ENCODE data around the gene ADGRA1.
"Not testable (repeated sequence)": the region's sequence is repeated elsewhere in the genome, so short reads cannot be mapped to it uniquely, and the experiment has no call there.

The ADGRA1 gene

GRCh38 chr10:133087679-133088178, at the start of gene ADGRA1:
Gene ADGRA1, plus strand, starts transcription at chr10:133087924. Its CDS starts 986 bp downstream, at chr10:133088910.
- no peak for DNase-seq (ENCODE audit: low spot score)

- DNase-seq (ENCODE audit: low spot score) = no peak
Measured at GRCh38 chr10:133038036-133038823, 49.5 kb upstream of the ADGRA1 start.

DNA sequence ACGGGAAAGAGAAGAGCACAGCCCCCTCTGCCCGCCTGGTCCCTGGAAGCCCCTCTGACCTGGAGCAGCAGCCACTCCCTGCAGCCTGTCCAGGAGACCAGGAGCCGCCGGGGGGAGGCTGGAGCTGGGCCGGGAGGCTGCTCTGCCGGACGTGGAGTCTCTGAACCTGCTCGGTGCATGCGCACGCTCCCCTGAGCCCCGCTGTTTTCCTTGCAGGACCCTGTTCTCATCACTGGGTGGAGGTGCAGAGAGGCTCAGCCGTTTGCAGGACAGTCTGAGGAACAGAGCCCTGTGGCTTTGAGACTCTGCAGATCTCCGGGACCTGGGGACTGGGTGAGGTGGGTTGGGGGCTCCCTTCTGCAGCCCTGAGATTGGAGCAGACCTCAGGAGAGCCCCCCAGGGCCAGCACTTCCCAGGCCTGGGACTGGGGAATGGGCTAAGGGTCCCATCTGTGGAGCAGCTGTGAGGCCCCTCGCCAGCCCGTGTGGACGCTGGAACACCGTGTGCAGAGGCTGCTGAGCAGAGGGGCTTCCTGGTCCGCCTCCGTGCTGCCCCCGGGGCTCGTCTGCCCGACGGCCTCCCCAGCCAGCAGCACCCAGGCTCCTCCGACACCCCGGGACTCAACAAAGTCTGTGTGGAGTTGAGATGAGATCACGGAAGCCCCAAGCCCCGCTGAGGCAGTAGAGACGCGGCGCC, 48.5 kb upstream of the ADGRA1 start:
- DNase-seq (ENCODE audit: low spot score) = no peak

GRCh38 chr10:133039803-133040165, 47.9 kb upstream of the ADGRA1 start:
- no peak for DNase-seq (ENCODE audit: low spot score)

GRCh38 chr10:133040198-133040597, 47.5 kb upstream of the ADGRA1 start:
- no peak for DNase-seq (ENCODE audit: low spot score)

DNA sequence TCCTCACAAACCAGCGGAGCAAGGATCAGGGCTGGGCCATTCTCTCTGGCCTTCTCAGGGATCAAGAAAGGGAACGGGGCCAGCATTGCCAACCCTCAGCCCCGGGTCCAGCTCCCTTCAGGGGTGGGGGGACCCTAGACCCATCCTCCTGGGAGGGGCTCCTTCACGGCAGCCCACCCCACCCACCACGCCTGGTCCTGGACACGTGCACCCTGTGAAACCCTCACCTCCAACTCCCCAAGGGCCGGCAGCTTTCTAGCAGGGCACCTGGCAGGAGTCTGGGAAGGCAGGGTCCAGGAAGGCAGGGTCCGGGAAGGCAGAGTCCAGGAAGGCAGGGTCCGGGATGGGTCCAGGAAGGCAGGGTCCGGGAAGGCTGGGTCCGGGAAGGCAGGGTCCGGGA, 46.6 kb upstream of the ADGRA1 start:
- DNase-seq (ENCODE audit: low spot score) = no peak

GRCh38 chr10:133042061-133042460, 45.7 kb upstream of the ADGRA1 start:
- DNase-seq (ENCODE audit: low spot score) = no peak

- DNase-seq (ENCODE audit: low spot score) = no peak
Measured at GRCh38 chr10:133042816-133043215, 44.9 kb upstream of the ADGRA1 start.

GRCh38 chr10:133043541-133044225, 44.0 kb upstream of the ADGRA1 start:
- DNase-seq (ENCODE audit: low spot score) = no peak

- no peak for DNase-seq (ENCODE audit: low spot score)
Measured at GRCh38 chr10:133044401-133044811, 43.3 kb upstream of the ADGRA1 start.

GRCh38 chr10:133045556-133046389, 42.0 kb upstream of the ADGRA1 start:
- DNase-seq (ENCODE audit: low spot score) = no peak

GRCh38 chr10:133046390-133046765, 41.3 kb upstream of the ADGRA1 start:
- DNase-seq (ENCODE audit: low spot score) = no peak

- DNase-seq (ENCODE audit: low spot score) = no peak
Measured at GRCh38 chr10:133047526-133048123, 40.1 kb upstream of the ADGRA1 start.

DNA sequence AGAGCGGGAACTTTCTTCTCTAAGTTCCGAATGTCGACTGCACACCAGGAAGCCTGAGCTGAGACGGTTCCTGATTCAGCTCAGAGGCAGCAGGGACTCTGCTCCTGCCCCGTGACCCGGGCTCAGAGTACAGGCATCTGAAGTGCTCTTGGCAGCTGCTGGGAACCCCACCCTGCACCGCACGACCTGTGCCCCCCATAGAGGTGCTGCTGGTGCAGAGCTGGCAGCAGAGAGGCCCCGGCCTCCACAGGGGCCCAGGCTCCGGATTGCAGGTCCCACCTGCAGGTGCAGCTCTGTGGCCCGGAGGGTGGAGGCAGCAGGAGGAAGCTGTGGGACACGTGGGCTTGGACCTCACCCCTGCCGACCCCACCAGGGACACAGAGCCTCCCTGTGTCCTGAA, 39.5 kb upstream of the ADGRA1 start:
- no peak for DNase-seq (ENCODE audit: low spot score)

DNA sequence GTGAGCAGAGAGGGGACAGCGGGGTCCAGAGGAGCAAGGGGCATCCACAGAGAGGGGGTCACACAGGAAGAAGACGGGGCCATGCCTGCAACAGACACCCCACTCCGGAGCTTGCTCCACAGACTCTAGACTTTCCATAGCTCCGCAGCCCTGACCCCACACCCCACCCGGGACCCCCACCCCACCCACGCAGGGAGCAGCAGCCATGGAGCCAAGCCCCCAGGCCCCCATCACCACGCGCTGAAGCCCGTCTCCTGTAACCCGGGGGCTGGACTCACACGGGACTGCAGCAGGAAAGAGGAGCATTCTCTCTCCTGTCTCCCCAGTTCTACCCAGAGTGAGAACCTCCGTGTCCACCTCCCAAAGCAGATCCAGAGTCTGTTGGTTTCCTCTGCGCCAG, 38.8 kb upstream of the ADGRA1 start:
- no peak for DNase-seq (ENCODE audit: low spot score)

DNA sequence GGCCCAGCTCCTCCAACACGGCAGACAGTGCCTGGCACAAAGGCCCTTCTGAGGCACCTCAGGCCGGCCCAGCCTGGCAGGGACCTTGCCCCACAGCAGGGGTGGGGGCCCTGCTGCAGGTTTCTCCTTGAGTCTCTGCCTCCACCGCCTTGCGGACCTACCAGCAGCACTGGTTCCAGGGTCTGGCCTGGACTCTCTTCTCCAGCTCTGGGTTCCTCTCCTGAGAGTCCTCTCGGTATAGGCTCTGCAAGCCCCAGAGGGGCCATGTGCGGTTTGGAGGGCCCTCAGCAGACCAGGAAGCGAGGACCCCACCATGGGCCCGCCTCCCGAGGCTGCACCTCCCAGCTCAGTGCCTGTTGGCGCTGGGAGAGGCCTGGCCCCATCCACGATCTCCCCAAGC, 38.1 kb upstream of the ADGRA1 start:
- no peak for DNase-seq (ENCODE audit: low spot score)

DNA sequence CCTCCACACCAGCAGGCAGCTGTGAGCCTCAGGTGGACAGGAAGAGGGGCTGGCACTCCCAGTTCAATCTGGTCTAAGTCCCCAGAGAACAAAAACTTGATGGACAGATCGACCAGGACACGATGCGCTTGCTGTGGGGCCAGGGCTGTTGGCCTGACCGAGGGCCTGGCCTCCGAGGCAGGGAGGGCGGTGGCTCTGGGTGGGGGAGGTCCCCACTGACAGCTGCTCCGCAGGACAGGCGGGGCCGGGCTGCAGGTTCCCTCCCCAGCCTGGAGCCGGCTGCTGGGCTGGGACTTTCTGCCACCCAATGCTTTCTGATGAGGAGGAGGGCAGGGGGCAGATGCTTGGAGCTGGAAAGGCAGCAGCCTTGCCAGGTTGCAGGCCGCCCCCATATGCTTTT, 37.4 kb upstream of the ADGRA1 start:
- DNase-seq (ENCODE audit: low spot score) = no peak

DNA sequence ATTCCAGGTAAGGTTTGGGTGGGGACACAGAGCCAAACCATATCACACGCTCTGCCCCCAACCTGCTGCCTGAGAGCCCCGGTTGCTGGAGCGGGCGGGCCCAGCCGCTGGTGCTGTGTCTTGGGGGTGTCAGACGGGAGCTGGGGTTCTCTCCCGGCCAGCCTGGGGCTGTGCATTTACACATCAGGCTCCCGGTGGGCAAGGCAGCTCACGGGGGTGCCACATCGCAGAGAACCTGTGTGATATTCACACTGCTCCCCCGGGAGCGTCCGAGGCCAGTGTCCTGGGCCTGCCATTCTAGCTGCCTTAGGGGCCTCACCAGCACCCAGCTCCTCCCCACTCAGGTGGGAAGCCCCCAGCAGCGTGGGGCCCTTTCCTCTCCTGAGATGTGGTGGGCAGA, 35.6 kb upstream of the ADGRA1 start:
- no peak for DNase-seq (ENCODE audit: low spot score)

DNA sequence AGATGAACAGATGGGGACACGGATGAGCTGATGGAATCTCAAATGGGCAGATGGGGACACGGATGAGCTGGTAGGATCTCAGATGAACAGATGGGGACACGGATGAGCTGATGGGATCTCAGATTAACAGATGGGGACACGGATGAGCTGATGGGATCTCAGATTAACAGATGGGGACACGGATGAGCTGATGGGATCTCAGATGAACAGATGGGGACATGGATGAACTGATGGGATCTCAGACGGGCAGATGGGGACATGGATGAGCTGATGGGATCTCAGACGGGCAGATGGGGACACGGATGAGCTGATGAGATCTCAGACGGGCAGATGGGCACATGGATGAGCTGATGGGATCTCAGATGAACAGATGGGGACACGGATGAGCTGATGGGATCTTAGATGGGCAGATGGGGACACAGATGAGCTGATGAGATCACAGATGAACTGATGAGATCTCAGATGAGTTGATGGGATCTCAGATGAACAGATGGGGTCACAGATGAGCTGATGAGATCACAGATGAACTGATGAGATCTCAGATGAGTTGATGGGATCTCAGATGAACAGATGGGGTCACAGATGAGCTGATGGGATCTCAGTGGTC, 34.1 kb upstream of the ADGRA1 start:
- DNase-seq (ENCODE audit: low spot score) = not testable (repeated sequence)

DNA sequence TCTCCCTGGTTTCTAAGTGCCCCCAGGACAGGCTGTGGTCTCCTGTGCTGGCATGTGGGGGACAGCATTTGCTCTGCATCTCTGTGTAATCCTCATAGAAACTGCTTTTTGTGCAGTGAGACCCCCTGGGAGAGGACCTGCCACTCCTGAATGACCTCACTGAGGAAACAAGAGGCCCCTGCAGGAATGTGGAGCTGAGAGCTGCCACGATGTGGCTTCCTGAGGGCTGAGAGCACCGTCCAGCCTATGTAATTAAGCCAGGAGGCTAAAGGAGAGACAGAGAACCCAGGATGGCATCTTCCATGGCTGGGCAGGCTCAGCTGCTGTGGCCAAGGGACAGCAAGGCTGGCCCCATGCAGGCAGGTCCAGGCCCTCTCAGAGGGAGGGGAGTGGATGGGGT, 32.3 kb upstream of the ADGRA1 start:
- DNase-seq (ENCODE audit: low spot score) = no peak

- no peak for DNase-seq (ENCODE audit: low spot score)
Measured at GRCh38 chr10:133056001-133056400, 31.7 kb upstream of the ADGRA1 start.

Data from CD4-positive, alpha-beta T cell treated with Interleukin-2 at 100 ng/mL for 4 hours (primary cell).